ENCODE data around the gene ARMC10.
"Not testable (repeated sequence)": the region's sequence is repeated elsewhere in the genome, so short reads cannot be mapped to it uniquely, and the experiment has no call there.

Gene ARMC10

GRCh38 chr7:103074519-103075336 is at the start of gene ARMC10, which contains the start of gene FBXL13:
TSS of gene ARMC10 (plus strand) at chr7:103075140. CDS start at chr7:103075273, 133 bp downstream.
TSS of gene FBXL13 (minus strand) at chr7:103074796.
- peak; percentile 64 to 86 for DNase-seq (ENCODE audit: extremely low read depth in 1 of 2, low read depth in 1 of 2)

- DNase-seq (ENCODE audit: extremely low read depth in 1 of 2, low read depth in 1 of 2), result no peak
Measured at GRCh38 chr7:103025341-103025740, 49.6 kb upstream of the ARMC10 start.

GRCh38 chr7:103031024-103031423 is 43.9 kb upstream of the ARMC10 start:
- DNase-seq (ENCODE audit: extremely low read depth in 1 of 2, low read depth in 1 of 2), result no peak

GRCh38 chr7:103031781-103032180 is 43.2 kb upstream of the ARMC10 start:
- no peak for DNase-seq (ENCODE audit: extremely low read depth in 1 of 2, low read depth in 1 of 2)

DNA sequence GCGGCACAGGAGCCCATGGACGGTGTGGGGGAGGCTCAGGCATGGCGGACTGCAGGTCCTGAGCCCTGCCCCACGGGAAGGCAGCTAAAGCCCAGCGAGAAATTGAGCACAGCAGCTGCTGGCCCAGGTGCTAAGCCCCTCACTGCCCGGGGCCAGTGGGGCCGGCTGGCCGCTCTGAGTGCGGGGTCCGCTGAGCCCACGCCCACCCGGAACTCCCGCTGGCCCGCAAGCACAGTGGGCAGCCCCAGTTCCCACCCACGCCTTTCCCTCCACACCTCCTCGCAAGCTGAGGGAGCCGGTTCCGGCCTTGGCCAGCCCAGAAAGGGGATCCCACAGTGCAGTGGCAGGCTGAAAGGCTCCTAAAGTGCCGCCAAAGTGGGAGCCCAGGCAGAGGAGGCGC is 40.6 kb upstream of the ARMC10 start:
- DNase-seq (ENCODE audit: extremely low read depth in 1 of 2, low read depth in 1 of 2), result not testable (repeated sequence)

GRCh38 chr7:103037476-103037822 is 37.5 kb upstream of the ARMC10 start:
- no peak for DNase-seq (ENCODE audit: extremely low read depth in 1 of 2, low read depth in 1 of 2)

DNA sequence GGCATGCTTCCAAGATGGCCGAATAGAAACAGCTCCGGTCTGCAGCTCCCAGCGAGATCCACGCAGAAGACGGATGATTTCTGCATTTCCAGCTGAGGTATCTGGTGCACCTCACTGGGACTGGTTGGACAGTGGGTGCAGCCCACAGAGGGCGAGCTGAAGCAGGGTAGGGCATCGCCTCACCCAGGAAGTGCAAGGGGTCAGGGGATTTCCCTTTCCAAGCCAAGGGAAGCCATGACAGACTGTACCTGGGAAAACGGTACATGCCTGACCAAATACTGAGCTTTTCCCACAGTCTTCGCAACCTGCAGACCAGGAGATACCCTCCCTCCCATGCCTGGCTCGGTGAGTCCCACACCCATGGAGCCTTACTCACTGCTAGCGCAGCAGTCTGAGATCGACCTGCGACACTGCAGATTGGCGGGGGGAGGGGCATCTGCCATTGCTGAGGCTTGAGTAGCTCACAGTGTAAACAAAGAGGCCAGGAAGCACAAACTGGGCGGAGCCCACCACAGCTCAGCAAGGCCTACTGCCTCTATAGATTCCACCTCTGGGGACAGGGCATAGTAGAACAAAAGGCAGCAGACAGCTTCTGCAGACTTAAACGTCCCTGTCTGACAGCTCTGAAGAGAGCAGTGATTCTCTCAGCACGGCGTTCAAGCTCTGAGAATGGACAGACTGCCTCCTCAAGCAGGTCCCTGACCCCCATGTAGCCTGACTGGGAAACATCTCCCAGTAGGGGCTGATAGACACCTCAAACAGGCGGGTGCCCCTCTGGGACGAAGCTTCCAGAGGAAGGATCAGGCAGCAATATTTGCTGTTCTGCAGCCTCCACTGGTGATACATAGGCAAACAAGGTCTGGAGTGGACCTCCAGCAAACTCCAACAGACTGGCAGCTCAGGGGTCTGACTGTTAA is 36.9 kb upstream of the ARMC10 start:
- not testable (repeated sequence) for DNase-seq (ENCODE audit: extremely low read depth in 1 of 2, low read depth in 1 of 2)

- not testable (repeated sequence) for DNase-seq (ENCODE audit: extremely low read depth in 1 of 2, low read depth in 1 of 2)
Measured at GRCh38 chr7:103041815-103042214, 33.1 kb upstream of the ARMC10 start.

GRCh38 chr7:103048833-103049232 is 26.1 kb upstream of the ARMC10 start:
- no peak for DNase-seq (ENCODE audit: extremely low read depth in 1 of 2, low read depth in 1 of 2)

DNA sequence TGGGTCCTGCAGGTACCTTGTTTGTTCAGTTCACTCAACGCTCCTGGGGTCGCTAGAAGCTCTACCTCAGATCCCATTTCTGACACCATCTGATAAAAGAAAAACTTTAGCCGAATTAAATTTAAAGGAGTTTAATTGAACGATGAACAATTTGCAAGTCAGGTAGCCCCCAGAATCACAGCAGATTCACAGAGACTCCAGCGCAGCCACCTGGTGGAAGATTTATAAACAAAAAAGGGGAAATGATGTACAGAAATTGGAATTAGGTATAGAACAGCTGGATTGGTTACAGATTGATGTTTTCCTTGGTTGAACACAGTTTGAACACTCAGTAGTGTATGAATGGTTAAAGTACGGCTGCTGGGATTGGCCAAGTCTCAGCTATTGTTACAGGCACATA is 23.4 kb upstream of the ARMC10 start:
- no peak for DNase-seq (ENCODE audit: extremely low read depth in 1 of 2, low read depth in 1 of 2)

DNA sequence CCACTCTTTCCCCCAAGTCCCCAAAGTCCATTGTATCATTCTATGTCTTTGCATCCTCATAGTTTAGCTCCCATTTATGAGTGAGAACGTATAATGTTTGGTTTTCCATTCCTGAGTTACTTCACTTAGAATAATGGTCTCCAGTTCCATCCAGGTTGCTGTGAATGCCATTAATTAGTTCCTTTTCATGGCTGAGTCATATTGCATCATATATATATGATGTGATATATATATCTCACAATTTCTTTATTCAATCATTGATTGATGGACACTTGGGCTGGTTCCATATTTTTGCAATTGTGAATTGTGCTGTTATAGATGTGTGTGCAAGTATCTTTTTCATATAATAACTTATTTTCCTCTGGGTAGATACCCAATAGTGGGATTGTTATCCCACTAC is 18.9 kb upstream of the ARMC10 start:
- not testable (repeated sequence) for DNase-seq (ENCODE audit: extremely low read depth in 1 of 2, low read depth in 1 of 2)

GRCh38 chr7:103058122-103058521 is 16.8 kb upstream of the ARMC10 start:
- no peak for DNase-seq (ENCODE audit: extremely low read depth in 1 of 2, low read depth in 1 of 2)

- DNase-seq (ENCODE audit: extremely low read depth in 1 of 2, low read depth in 1 of 2), result no peak
Measured at GRCh38 chr7:103059471-103059870, 15.5 kb upstream of the ARMC10 start.

GRCh38 chr7:103063895-103064294 is 11.0 kb upstream of the ARMC10 start:
- no peak for DNase-seq (ENCODE audit: extremely low read depth in 1 of 2, low read depth in 1 of 2)

DNA sequence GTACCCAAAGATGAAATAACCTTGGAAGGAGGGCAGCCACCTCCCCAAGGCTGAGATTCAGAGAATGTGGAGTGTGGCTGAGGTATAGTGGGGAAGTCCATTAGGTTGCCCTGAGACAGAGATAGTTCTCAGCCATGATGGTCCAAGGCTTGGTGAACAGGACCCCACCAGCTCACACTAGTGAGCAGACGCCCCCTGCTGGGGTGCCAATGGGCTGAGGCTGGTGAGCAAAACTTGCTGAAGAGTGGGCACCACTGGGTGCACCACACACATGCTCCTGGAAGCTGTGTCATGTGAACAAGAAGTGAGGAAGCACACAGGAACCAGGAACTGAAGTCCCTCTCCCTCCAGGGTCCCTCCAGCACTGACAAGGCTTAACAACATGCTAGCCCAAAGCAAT is 9.3 kb upstream of the ARMC10 start:
- DNase-seq (ENCODE audit: extremely low read depth in 1 of 2, low read depth in 1 of 2), result peak in 1 of 2 donors; percentile 21

DNA sequence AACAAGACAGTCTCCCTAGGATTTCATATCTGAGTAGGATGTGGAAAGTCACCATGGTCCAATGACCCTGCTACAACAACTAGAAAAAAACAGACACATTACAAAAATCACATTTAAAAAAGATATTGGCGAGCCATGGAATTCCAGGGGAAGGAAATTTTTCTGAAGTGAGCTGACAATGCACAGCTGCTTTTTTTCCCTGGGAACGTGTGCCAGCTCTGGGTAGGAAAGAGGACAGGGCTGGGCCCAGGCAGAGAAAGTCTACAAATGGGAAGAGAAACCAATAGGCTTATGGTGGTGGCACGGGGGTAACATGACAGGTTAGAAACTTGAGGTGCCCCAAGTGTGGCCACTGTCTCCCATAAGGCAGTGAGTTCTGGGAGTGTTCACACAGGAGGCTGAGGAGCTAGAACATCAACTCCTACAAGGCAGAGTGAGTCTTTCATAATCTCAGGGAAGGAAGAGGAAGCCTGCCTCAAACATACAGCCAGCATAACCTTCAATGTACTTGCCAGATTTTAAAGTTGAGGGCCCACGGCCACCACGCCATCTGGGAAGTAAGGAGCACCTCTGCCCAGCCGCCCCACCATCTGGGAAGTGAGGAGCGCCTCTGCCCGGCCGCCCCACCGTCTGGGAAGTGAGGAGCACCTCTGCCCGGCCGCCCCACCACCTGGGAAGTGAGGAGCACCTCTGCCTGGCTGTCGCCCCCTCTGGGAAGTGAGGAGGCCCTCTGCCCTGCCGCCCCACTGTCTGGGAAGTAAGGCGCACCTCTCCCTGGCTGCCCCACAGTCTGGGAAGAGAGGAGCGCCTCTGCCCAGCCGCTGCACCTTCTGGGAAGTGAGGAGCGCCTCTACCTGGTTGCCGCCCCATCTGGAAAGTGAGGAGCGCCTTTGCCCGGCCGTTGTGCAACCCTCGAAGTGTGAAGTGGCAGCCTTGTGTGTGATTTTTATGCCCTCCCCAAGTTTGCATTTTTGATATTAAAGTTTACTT is 6.2 kb upstream of the ARMC10 start:
- no peak for DNase-seq (ENCODE audit: extremely low read depth in 1 of 2, low read depth in 1 of 2)

DNA sequence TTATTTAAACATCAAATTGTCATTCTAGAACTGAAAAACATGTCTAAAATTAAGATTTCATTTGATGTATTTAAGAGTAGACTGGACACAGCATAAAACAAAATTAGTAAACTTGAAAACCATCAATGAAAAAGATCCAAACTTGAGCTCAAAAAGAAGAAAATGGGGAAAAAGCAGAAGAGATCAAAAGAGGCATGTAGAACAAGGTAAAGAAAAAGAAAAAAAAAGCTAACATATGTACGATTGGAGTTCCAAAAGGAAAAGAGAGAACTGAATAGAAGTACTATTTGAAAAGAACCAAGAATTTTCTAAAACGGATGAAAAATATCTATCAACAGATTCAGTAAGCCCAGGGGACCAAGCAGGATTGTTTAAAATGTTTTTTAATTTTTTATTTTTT is 3.9 kb upstream of the ARMC10 start:
- no peak for DNase-seq (ENCODE audit: extremely low read depth in 1 of 2, low read depth in 1 of 2)

DNA sequence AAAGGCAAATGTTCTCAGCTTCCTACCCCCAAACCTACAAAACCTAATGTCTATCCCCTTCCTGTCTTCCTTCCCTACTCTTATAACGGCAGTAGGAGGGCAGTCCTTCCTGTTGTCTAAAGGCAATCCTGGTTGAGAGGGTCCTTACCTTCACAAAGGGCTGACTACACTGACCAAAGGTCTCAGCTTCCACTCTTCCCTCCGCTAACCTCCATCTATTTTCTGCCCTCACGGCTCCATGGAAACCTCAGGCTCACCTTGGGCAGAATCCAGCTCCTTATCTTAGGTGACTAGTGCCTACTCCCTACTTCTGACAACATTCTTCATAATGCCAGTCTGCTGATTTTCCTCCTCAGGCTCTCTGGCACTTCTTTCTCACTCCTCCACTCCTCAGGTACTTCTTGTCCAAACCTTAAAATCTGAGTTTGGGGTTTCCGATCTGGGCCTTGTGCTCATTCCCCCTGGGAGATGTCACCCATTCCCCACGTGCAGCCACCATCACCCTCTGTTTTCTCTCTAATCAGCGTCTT is 886 bp upstream of the ARMC10 start:
- no peak for DNase-seq (ENCODE audit: extremely low read depth in 1 of 2, low read depth in 1 of 2)

DNA sequence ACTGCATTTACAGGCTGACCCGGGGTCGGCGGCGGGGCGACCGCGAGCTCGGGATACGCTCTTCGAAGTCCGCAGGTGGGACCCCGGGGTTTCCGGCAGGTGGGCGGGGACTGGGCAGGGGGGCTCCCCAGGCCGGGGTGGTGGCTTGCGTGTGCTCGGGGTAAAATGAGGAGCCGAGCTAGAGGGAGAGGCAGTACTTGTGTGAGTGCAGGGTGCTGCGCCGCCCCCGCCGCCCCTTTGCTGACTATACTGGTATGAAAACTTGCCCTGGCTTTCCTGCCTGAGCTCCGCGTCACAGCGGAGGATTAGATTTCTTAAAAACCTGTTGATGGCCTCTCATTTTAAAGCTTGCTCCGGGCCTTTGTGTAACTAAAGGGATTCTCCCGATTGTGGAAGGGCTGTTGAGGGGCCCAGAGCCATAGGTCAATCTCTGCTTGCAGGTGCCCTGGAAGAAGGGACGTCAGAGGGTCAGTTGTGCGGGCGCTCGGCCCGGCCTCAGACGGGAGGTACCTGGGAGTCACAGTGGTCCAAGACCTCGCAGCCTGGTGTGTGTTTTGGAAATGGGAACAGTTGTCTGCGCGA is 488 bp downstream of the ARMC10 start:
- peak; percentile 27 to 47 for DNase-seq (ENCODE audit: extremely low read depth in 1 of 2, low read depth in 1 of 2)

- no peak for DNase-seq (ENCODE audit: extremely low read depth in 1 of 2, low read depth in 1 of 2)
Measured at GRCh38 chr7:103076764-103077163, 1.8 kb downstream of the ARMC10 start.
